ENCODE data around the gene MRC2. TPM values are rescaled to one million over a fixed set of nuclear protein-coding genes. Genes with fewer than 3 reads are reported as not detected.

Gene MRC2
- total and polyA plus RNA-seq, 3 donors from 2014 or later, result 32.9 to 60.9 (median 40.3) TPM

DNA sequence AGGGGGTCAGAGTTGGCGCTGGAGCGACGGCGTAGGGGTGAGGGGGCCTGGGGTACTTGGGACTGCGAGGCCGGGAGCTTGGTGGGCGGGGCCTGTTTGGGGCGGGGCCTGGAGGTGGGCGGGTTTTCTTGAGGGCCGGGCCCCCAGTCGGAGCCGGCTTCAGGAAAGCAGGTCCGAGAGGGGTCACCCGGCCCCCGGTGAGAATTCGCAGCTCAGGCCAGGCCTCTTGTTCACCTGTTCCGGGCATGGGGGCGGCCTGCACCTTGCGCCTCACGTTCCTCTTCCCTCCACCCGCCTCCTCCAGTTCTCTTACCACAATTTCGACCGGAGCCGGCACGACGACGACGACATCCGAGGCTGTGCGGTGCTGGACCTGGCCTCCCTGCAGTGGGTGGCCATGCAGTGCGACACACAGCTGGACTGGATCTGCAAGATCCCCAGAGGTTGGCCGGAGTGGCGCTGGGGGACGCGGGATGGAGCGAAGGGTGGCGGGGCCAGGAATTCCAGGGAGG is 52.5 kb downstream of the MRC2 start:
- intact Hi-C loops (cut with DNase I; ENCODE audit: low total_unique reads), result no loop called here
- no peaks in the 10 kb centered on the region for H3K9me3 ChIP-seq
- H3K27me3 ChIP-seq, result no peaks in the 10 kb centered on the region
- peak overlapping the region; percentile 29 to 33 for H3K4me3 ChIP-seq
- peak; percentile 50 for DNase-seq
- no peaks in the 10 kb centered on the region for H3K36me3 ChIP-seq (ENCODE audit: low read depth, missing control alignments)
- no peak overlapping the region for H3K27ac ChIP-seq
- 60 to 75% methylated on average over 30 to 37 of the region's 37 CpGs for WGBS, 2 donors
- TF ChIP-seq, protein P1, sequence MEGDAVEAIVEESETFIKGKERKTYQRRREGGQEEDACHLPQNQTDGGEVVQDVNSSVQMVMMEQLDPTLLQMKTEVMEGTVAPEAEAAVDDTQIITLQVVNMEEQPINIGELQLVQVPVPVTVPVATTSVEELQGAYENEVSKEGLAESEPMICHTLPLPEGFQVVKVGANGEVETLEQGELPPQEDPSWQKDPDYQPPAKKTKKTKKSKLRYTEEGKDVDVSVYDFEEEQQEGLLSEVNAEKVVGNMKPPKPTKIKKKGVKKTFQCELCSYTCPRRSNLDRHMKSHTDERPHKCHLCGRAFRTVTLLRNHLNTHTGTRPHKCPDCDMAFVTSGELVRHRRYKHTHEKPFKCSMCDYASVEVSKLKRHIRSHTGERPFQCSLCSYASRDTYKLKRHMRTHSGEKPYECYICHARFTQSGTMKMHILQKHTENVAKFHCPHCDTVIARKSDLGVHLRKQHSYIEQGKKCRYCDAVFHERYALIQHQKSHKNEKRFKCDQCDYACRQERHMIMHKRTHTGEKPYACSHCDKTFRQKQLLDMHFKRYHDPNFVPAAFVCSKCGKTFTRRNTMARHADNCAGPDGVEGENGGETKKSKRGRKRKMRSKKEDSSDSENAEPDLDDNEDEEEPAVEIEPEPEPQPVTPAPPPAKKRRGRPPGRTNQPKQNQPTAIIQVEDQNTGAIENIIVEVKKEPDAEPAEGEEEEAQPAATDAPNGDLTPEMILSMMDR (IDR thresholded peaks at IDR 0.05), result no peak
- TF ChIP-seq POLR2A (IDR thresholded peaks at IDR 0.05), result no peak
- H3K4me1 ChIP-seq, result no peaks in the 10 kb centered on the region

- intact Hi-C loops (cut with DNase I; ENCODE audit: low total_unique reads), result no loop called here
Measured at GRCh38 chr17:62680541-62681052, 53.1 kb downstream of the MRC2 start.

DNA sequence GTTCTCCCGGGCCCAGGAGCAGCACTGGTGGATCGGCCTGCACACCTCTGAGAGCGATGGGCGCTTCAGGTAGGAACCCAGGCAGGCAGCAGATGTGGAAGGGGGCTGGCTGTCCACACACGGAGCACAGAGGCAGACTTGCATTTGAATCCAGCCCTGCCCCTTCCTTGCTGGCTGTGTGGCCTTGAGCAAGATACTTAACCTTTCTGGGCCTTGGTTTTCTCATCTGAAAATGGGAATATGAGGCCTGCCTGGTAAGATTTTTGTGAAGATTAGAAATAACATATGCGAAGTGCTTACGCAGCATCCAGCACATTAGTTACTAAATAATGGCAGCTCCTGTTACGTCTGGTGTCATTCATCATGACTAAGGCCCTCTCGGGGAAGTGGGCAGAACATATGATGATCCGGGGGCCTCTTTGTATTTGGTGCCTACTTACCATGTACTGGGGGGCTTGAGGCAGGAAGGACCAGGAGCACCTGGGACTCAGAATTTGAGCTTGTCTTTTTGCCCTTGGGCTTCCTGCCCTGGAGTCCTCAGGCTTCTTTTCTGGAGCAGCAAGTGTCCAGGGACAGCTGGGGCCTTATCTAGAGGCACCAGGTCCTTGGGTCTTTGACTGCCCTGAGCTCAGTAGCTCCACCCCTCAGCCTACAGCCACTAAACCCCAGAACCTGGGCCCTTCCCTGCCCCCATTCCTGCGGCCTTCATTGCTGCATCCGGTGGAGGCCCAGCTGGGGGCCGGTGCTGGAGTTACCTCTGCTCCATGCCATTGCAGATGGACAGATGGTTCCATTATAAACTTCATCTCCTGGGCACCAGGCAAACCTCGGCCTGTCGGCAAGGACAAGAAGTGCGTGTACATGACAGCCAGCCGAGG is 53.8 kb downstream of the MRC2 start:
- intact Hi-C loops (cut with DNase I; ENCODE audit: low total_unique reads), result no loop called here
- Histone ChIP-seq H3K27ac (no peak overlapping the region), H3K4me3 (peak overlapping the region in 1 of 2 donors; percentile 29), H3K9me3 (no peaks in the 10 kb centered on the region), H3K27me3 (no peaks in the 10 kb centered on the region), H3K4me1 (no peaks in the 10 kb centered on the region), H3K36me3 (ENCODE audit: low read depth, missing control alignments) (no peaks in the 10 kb centered on the region)
- DNase-seq, result no peak
- TF ChIP-seq, protein P1 (IDR thresholded peaks at IDR 0.05), result no peak
- TF ChIP-seq POLR2A (IDR thresholded peaks at IDR 0.05), result no peak
- 83 to 84% methylated on average over 10 to 17 of the region's 17 CpGs for WGBS, 2 donors

More at GRCh38 chr17:62680541-62681052, 53.1 kb downstream of the MRC2 start:
- no peak for TF ChIP-seq POLR2A (IDR thresholded peaks at IDR 0.05)
- TF ChIP-seq, protein P1 (IDR thresholded peaks at IDR 0.05), result peak in 1 of 3 experiments; percentile 18
- DNase-seq, result peak; percentile 64
- H3K27me3 ChIP-seq, result no peaks in the 10 kb centered on the region
- WGBS, 2 donors, result 53 to 68% methylated on average over 5 to 36 of the region's 36 CpGs
- H3K27ac ChIP-seq, result no peak overlapping the region
- no peaks in the 10 kb centered on the region for H3K4me1 ChIP-seq
- no peaks in the 10 kb centered on the region for H3K36me3 ChIP-seq (ENCODE audit: low read depth, missing control alignments)
- no peaks in the 10 kb centered on the region for H3K9me3 ChIP-seq
- peak overlapping the region; percentile 29 to 33 for H3K4me3 ChIP-seq

DNA sequence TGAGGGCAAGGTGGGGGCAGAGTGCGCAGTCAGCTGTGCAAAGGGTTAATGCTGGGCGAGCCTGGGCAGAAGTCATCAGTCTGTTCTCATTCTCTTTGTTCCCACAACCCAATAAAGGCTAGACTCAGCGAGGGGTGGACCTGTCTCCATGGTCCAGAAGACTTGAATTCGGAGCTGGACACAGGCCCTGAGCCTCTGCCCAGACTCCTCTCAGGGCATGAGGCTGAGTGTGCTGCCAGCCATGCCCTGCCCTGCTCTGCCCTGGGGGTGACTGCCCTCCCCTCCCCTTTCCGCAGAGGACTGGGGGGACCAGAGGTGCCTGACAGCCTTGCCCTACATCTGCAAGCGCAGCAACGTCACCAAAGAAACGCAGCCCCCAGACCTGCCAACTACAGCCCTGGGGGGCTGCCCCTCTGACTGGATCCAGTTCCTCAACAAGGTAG is 54.5 kb downstream of the MRC2 start:
- no peaks in the 10 kb centered on the region for H3K36me3 ChIP-seq (ENCODE audit: low read depth, missing control alignments)
- no peak overlapping the region for H3K27ac ChIP-seq
- H3K4me1 ChIP-seq, result no peaks in the 10 kb centered on the region
- no peak for DNase-seq
- no peak for TF ChIP-seq POLR2A (IDR thresholded peaks at IDR 0.05)
- TF ChIP-seq, protein P1 (IDR thresholded peaks at IDR 0.05), result no peak
- WGBS, 2 donors, result 89 to 94% methylated on average over 6 to 8 of the region's 8 CpGs
- intact Hi-C loops (cut with DNase I; ENCODE audit: low total_unique reads), result no loop called here
- H3K9me3 ChIP-seq, result no peaks in the 10 kb centered on the region
- H3K27me3 ChIP-seq, result no peaks in the 10 kb centered on the region
- no peak overlapping the region for H3K4me3 ChIP-seq
